Endothelial cell of umbilical vein (primary cell): ENCODE data around the gene QRFP. TPM values are rescaled to one million over a fixed set of nuclear protein-coding genes. Genes with fewer than 3 reads are reported as not detected.

ENCODE experiments used
- BruUV-seq: library from RNA; stranded (reverse); fragments of 400-500 nt; replicated peaks from 2 replicates; lab custom pipeline; 2021; lab: Mats Ljungman, UMichigan
- CTCF ChIA-PET: fragments of 300-600, 350-600 bp; sonication (Branson Sonifier 250); formaldehyde crosslinking; loops from one replicate; lab custom pipeline; 2021; ENCODE audit warnings: antibody characterized with exemption, inconsistent platforms; lab: Charles Lee
- POLR2A ChIA-PET: fragments of 300-600, 350-600 bp; sonication (Branson Sonifier 250); formaldehyde crosslinking; loops from one replicate; lab custom pipeline; 2021; ENCODE audit warnings: antibody characterized with exemption, inconsistent platforms; lab: Charles Lee
- DNase-seq: peaks from one replicate; pipeline ENCODE4 v3.0.0-alpha.2; 2011; ENCODE audit warnings: low read depth, low spot score
- FAIRE-seq: peaks from 2 replicates; lab custom pipeline; 2011; peaks lifted over from hg19 to GRCh38; lab: Jason Lieb, UNC
- H2AFZ ChIP-seq: 2 replicates; pipeline ENCODE4 v1.6.0; 2012; ENCODE audit warnings: low read depth, low read length, control low read depth, inconsistent platforms
- H3K27ac ChIP-seq: 2 replicates; pipeline ENCODE4 v1.5.1; 2011; ENCODE audit warnings: low read depth, mild to moderate bottlenecking, control low read depth, low read length, moderate library complexity; ENCODE audit not compliant: insufficient read depth
- H3K27me3 ChIP-seq, 2 experiments: 2 replicates each; pipeline versions ENCODE4 v1.6.0 to v1.6.1; 2011; ENCODE audit warnings: low read length in 2 of 2, mixed read lengths in 1 of 2; ENCODE audit not compliant: control insufficient read depth in 2 of 2, insufficient read depth in 2 of 2
- H3K36me3 ChIP-seq, 2 experiments: 2 replicates in 1 of 2; 3 replicates in 1 of 2; pipeline ENCODE4 v1.5.1; 2011; ENCODE audit warnings: low read length in 2 of 2, mild to moderate bottlenecking in 1 of 2, moderate library complexity in 1 of 2; ENCODE audit not compliant: control insufficient read depth in 2 of 2, insufficient read depth in 2 of 2; ENCODE audit errors: extremely low read depth in 1 of 2
- H3K4me1 ChIP-seq: 3 replicates; pipeline ENCODE4 v1.5.1; 2011; ENCODE audit warnings: mild to moderate bottlenecking, low read length; ENCODE audit not compliant: control insufficient read depth, insufficient read depth; ENCODE audit errors: extremely low read depth
- H3K4me2 ChIP-seq: 2 replicates; pipeline ENCODE4 v1.6.1; 2011; ENCODE audit warnings: low read length, control low read depth, mixed read lengths; ENCODE audit not compliant: insufficient read depth
- H3K4me3 ChIP-seq, 3 experiments: fragments of 200-600 bp in 1 of 3; sonication (generic), shearing (Covaris generic) in 1 of 3; replicated peaks in 1 of 3; 2 replicates each; pipeline ENCODE4 v1.5.1; 2011 to 2016; ENCODE audit warnings: control low read depth in 3 of 3, low read length in 3 of 3, mild to moderate bottlenecking in 2 of 3, inconsistent platforms in 1 of 3, low read depth in 1 of 3, moderate library complexity in 1 of 3; ENCODE audit not compliant: insufficient read depth in 1 of 3
- H3K79me2 ChIP-seq: 2 replicates; pipeline ENCODE4 v1.6.0; 2012; ENCODE audit warnings: low read length, inconsistent platforms; ENCODE audit not compliant: control insufficient read depth, insufficient read depth
- H3K9ac ChIP-seq: replicated peaks from 2 replicates; pipeline ENCODE3; 2011; ENCODE audit warnings: low read length, control low read depth; ENCODE audit not compliant: insufficient read depth; ENCODE audit errors: extremely low read depth
- H3K9me1 ChIP-seq: replicated peaks from 3 replicates; pipeline ENCODE4 v1.6.0; 2011; ENCODE audit warnings: mild to moderate bottlenecking, low read length; ENCODE audit not compliant: control insufficient read depth, insufficient read depth; ENCODE audit errors: extremely low read depth
- H3K9me3 ChIP-seq: replicated peaks from 2 replicates; pipeline ENCODE4 v1.5.1; 2012; ENCODE audit warnings: low read length, inconsistent platforms; ENCODE audit not compliant: control insufficient read depth, insufficient read depth
- H4K20me1 ChIP-seq: replicated peaks from 2 replicates; pipeline ENCODE3; 2011; ENCODE audit warnings: mild to moderate bottlenecking, low read length; ENCODE audit not compliant: control insufficient read depth, insufficient read depth; ENCODE audit errors: extremely low read depth
- EZH2 ChIP-seq: IDR thresholded peaks from 2 replicates; pipeline ENCODE4 v1.6.1; 2012; ENCODE audit warnings: borderline replicate concordance, low read depth, mild to moderate bottlenecking, moderate library complexity, low read length, inconsistent platforms; ENCODE audit not compliant: severe bottlenecking
- FOS ChIP-seq: IDR thresholded peaks from 2 replicates; pipeline ENCODE4 v1.6.1; 2011; ENCODE audit warnings: mild to moderate bottlenecking, low read length, moderate library complexity, borderline replicate concordance; ENCODE audit not compliant: insufficient read depth
- JUN ChIP-seq: IDR thresholded peaks from 2 replicates; pipeline ENCODE4 v1.6.1; 2011; ENCODE audit warnings: borderline replicate concordance, low read depth; ENCODE audit not compliant: insufficient read length, insufficient read depth
- MAX ChIP-seq: IDR thresholded peaks from 2 replicates; pipeline ENCODE4 v1.6.1; 2011; ENCODE audit not compliant: insufficient read depth, insufficient read length
- MYC ChIP-seq: IDR thresholded peaks from one replicate; pipeline ENCODE4 v1.6.1; 2011; ENCODE audit warnings: mild to moderate bottlenecking, low read depth, low read length
- POLR2A ChIP-seq: IDR thresholded peaks from 2 replicates; pipeline ENCODE4 v1.6.1; 2012; ENCODE audit warnings: low read depth, mild to moderate bottlenecking, control low read depth, low read length
- POLR2AphosphoS5 ChIP-seq: IDR thresholded peaks from 2 replicates; pipeline ENCODE4 v1.6.1; 2012; ENCODE audit warnings: low read depth, mild to moderate bottlenecking, control low read depth, low read length, moderate library complexity; ENCODE audit not compliant: insufficient read depth
- dilution Hi-C: fragments of 300-500 bp; cut with MboI; formaldehyde crosslinking; loops from one replicate; pipeline ENCODE4 v1.15.0; 2019; ENCODE audit warnings: low sequenced_read_pairs; ENCODE audit not compliant: extremely low pct_ligation_motif_present
- intact Hi-C: fragments of 100-400 bp; cut with micrococcal nuclease; formaldehyde crosslinking; loops from one replicate; pipeline ENCODE4 v1.10.0; 2022
- polyA plus RNA-seq, 4 experiments: library from polyadenylated mRNA; depleted of rRNA in 3 of 4; stranded (reverse) in 3 of 4; unstranded in 1 of 4; fragments of >200 nt; gene quantifications; 2 replicates each; pipeline versions ENCODE4 v1.2.1 to v1.2.3, GENCODE V29; 2011 to 2012; ENCODE audit warnings: missing spikeins in 1 of 4
- total RNA-seq: library from RNA; stranded (reverse); gene quantifications from 2 replicates; pipeline ENCODE4 v1.2.3, GENCODE V29; 2021
- TF ChIP-seq, protein P1 (sequence below), 2 donors: IDR thresholded peaks; 1 replicate in 1 of 2; 2 replicates in 1 of 2; pipeline ENCODE4 v1.5.1; 2011; ENCODE audit warnings: low read length in 2 of 2, mild to moderate bottlenecking in 2 of 2, moderate library complexity in 2 of 2, control low read depth in 1 of 2, inconsistent platforms in 1 of 2, low read depth in 1 of 2; ENCODE audit not compliant: insufficient read depth in 1 of 2; ENCODE audit errors: extremely low read depth in 1 of 2

The QRFP gene
- total and polyA plus RNA-seq, 2 donors (not counting 3 experiments of a cell fraction or from before 2014, with no cell fraction given): not detected

DNA sequence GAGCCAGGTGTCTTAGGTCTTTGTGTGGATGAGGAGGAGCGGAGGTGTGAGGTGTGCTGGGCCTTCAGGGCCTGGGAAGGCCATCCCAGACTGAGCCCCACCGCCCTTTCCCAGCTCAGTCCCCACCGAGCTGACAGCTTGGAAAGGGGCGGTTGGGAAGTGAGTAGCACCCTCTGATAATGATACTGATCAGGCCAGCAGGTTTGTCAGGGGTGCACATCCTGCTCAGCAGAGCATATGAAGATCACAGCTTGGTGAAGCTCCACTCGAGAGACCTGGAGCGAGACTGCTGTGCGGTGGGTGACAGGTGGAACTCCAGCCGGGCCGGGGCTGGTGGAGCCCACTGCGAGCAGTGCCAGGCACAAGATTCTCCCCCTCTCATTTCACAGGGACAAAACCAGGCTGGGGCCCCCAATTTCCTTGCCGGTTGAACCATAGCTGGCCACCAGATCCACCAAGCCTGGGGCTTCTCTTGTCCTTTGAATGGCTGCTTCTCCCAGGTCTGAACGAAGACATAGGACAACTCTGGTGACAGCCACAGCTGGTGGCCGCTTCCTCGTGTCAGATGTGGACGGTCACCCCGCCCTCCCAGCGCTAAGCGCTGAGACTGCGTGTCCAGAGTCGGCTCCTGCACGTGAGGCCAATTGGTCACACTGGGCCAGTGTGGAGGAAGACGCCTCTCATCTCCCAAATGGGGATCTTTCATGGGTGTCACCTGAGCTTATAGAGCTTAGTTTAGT is 8.3 kb downstream of the QRFP start:
- FAIRE-seq: no peak
- no TSS peak for BruUV-seq

More for the DNA sequence above, 8.3 kb downstream of the QRFP start:
- H3K27ac ChIP-seq: no peak overlapping the region
- H3K9me1 ChIP-seq: no peaks in the 10 kb centered on the region
- ChIA-PET POLR2A (interaction anchor here (0.5 kb wide), 1 partner anchor 9 kb away, joined by 3 read pairs; no protein-coding TSS in a partner anchor), CTCF (interaction anchor here (0.6 to 2.5 kb wide), 4 partner anchors 43 to 1141 kb away, joined by 3 to 12 read pairs (median 3); no protein-coding TSS in a partner anchor)
- peaks cover 29 to 69% of the 10 kb centered on the region in 2 experiments for H3K36me3 ChIP-seq
- no peak overlapping the region for H3K4me2 ChIP-seq
- H3K9ac ChIP-seq: no peak overlapping the region
- no peak for TF ChIP-seq JUN
- TF ChIP-seq, protein P1, sequence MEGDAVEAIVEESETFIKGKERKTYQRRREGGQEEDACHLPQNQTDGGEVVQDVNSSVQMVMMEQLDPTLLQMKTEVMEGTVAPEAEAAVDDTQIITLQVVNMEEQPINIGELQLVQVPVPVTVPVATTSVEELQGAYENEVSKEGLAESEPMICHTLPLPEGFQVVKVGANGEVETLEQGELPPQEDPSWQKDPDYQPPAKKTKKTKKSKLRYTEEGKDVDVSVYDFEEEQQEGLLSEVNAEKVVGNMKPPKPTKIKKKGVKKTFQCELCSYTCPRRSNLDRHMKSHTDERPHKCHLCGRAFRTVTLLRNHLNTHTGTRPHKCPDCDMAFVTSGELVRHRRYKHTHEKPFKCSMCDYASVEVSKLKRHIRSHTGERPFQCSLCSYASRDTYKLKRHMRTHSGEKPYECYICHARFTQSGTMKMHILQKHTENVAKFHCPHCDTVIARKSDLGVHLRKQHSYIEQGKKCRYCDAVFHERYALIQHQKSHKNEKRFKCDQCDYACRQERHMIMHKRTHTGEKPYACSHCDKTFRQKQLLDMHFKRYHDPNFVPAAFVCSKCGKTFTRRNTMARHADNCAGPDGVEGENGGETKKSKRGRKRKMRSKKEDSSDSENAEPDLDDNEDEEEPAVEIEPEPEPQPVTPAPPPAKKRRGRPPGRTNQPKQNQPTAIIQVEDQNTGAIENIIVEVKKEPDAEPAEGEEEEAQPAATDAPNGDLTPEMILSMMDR (IDR thresholded peaks at IDR 0.05; ENCODE audit: extremely low read depth in 1 of 2, insufficient read depth in 1 of 2, low read depth in 1 of 2, low read length in 2 of 2): no peak
- no peak for TF ChIP-seq MYC
- TF ChIP-seq MAX: no peak
- TF ChIP-seq EZH2: no peak
- no peak for TF ChIP-seq FOS
- no peak for TF ChIP-seq POLR2AphosphoS5
- TF ChIP-seq POLR2A: no peak
- intact Hi-C loops (no loop called here), dilution Hi-C loops (no loop called here)
- no peak for DNase-seq
- no peaks in the 10 kb centered on the region for H3K9me3 ChIP-seq
- no peaks in the 10 kb centered on the region for H3K27me3 ChIP-seq
- peaks cover 3% of the 10 kb centered on the region for H3K79me2 ChIP-seq
- H4K20me1 ChIP-seq: no peaks in the 10 kb centered on the region
- no peaks in the 10 kb centered on the region for H3K4me1 ChIP-seq
- no peak overlapping the region for H2AFZ ChIP-seq
- no peak overlapping the region for H3K4me3 ChIP-seq
